Gastrocnemius medialis (tissue), 4 donors: ENCODE data around the gene UTF1. TPM values are rescaled to one million over a fixed set of nuclear protein-coding genes. Genes with fewer than 3 reads are reported as not detected.
"Not testable (repeated sequence)": the region's sequence is repeated elsewhere in the genome, so short reads cannot be mapped to it uniquely, and the experiment has no call there.

Experiments
- ATAC-seq, 2 donors: fragments of 150-250 bp; one replicate each; pipeline ENCODE4 v1.9.1; 2016
- DNase-seq, 2 donors: peaks; one replicate each; pipeline ENCODE4 v3.0.0-alpha.2; 2019
- H3K27ac ChIP-seq, 4 donors: fragments of 200-600 bp; sonication (generic); 1 replicate in 1 of 4; 2 replicates in 3 of 4; pipeline ENCODE4 v1.5.1; 2016 to 2018; ENCODE audit warnings: mild to moderate bottlenecking in 2 of 4, moderate library complexity in 1 of 4
- H3K27me3 ChIP-seq, 3 donors: fragments of 200-600 bp; sonication (generic) in 2 of 3; 1 replicate in 1 of 3; 2 replicates in 2 of 3; pipeline versions ENCODE4 v1.5.1 to v1.6.0; 2016 to 2019; ENCODE audit warnings: mild to moderate bottlenecking in 1 of 3, moderate library complexity in 1 of 3
- H3K36me3 ChIP-seq, 2 donors: fragments of 200-600 bp; sonication (generic) in 1 of 2; one replicate each; pipeline ENCODE4 v1.5.1; 2017 to 2018
- H3K4me1 ChIP-seq, 2 donors: fragments of 200-600 bp; sonication (generic) in 1 of 2; one replicate each; pipeline ENCODE4 v1.5.1; 2016 to 2017; ENCODE audit warnings: mild to moderate bottlenecking in 2 of 2
- H3K4me3 ChIP-seq, 4 donors: fragments of 200-600 bp; sonication (generic) in 3 of 4; 1 replicate in 1 of 4; 2 replicates in 3 of 4; pipeline ENCODE4 v1.5.1; 2016 to 2019; ENCODE audit warnings: mild to moderate bottlenecking in 2 of 4
- H3K9me3 ChIP-seq, 3 donors: fragments of 200-600 bp; sonication (generic) in 2 of 3; 1 replicate in 1 of 3; 2 replicates in 2 of 3; pipeline ENCODE4 v1.5.1; 2016 to 2019
- POLR2A ChIP-seq, 2 donors: fragments of 450-650 bp; IDR thresholded peaks; one replicate each; pipeline ENCODE4 v1.6.1; 2017; ENCODE audit warnings: antibody characterized with exemption in 2 of 2, mild to moderate bottlenecking in 2 of 2, moderate library complexity in 2 of 2
- in situ Hi-C, 4 donors: fragments of 200-750 bp; cut with MboI; loops; one replicate each; pipeline versions ENCODE4 v1.15.0 to v1.8.0; 2017; ENCODE audit warnings: low sequenced_read_pairs in 4 of 4
- intact Hi-C: fragments of 100-400 bp; cut with DNase I; formaldehyde crosslinking; loops from one replicate; pipeline ENCODE4 v1.15.1; 2023; ENCODE audit warnings: low total_unique reads
- total RNA-seq, 4 donors: library from RNA; depleted of rRNA; stranded (reverse); fragments of >200 nt; gene quantifications; one replicate each; pipeline versions ENCODE4 v1.1.0 to v1.2.3, GENCODE V29; 2016
- TF ChIP-seq, protein P1 (sequence below), 5 experiments: fragments of 450-650 bp in 3 of 5; fragments of 200-600 bp in 2 of 5; sonication (generic) in 2 of 5; IDR thresholded peaks in 4 of 5; conservative IDR thresholded peaks in 1 of 5; 1 replicate in 4 of 5; 2 replicates in 1 of 5; pipeline ENCODE4 v1.5.1; 2016 to 2019; ENCODE audit warnings: antibody characterized with exemption in 5 of 5, mild to moderate bottlenecking in 3 of 5, moderate library complexity in 3 of 5

Gene UTF1
- total RNA-seq, 4 donors from 2014 or later, result not detected

DNA sequence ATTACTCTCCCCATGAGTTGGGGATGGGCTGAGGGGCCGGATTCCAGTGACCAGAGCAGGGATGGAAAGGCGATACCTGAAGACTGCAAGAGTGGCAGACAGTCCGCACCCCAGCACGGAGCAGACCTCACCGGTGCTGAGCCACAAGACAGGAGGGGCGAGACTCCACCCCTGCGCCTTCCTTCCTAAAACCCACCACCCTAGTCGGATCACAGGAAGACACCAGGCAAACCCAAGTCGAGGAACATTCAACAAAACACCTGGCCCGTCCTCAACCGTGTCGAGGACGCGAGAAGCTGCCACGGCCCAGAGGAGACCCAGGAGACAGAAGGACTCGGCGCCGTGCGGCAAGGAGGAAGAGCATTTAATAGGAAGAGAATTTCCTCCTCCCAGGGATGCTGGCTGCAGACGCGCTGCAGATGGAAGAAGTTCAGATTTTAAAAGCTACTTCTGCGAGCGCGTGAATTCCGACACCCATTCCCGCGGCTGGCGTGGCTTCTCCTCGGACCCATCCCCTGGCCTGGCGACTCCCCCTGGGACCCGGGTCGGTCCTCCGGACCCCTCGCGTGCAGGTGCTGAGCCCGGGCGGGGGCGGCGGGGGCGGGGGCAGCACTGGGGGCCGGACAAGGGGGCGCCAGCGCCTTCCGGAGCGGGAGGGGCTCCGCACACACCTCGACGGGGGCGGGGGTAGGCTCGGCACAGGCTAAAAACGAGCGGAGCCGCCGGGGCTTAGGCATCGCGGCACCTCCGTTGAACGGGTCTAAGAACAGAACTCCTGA is 563 bp upstream of the UTF1 start:
- Histone ChIP-seq H3K36me3 (no peaks in the 10 kb centered on the region), H3K9me3 (no peaks in the 10 kb centered on the region), H3K27ac (no peak overlapping the region), H3K27me3 (peaks cover 64 to 84% (median 68%) of the 10 kb centered on the region in 3 donors), H3K4me3 (no peak overlapping the region), H3K4me1 (no peaks in the 10 kb centered on the region)
- DNase-seq (no peak), ATAC-seq (no peak)
- no peak for TF ChIP-seq POLR2A (IDR thresholded peaks at IDR 0.05)
- TF ChIP-seq, protein P1, sequence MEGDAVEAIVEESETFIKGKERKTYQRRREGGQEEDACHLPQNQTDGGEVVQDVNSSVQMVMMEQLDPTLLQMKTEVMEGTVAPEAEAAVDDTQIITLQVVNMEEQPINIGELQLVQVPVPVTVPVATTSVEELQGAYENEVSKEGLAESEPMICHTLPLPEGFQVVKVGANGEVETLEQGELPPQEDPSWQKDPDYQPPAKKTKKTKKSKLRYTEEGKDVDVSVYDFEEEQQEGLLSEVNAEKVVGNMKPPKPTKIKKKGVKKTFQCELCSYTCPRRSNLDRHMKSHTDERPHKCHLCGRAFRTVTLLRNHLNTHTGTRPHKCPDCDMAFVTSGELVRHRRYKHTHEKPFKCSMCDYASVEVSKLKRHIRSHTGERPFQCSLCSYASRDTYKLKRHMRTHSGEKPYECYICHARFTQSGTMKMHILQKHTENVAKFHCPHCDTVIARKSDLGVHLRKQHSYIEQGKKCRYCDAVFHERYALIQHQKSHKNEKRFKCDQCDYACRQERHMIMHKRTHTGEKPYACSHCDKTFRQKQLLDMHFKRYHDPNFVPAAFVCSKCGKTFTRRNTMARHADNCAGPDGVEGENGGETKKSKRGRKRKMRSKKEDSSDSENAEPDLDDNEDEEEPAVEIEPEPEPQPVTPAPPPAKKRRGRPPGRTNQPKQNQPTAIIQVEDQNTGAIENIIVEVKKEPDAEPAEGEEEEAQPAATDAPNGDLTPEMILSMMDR (IDR thresholded peaks at IDR 0.05 in 4 of 5, conservative IDR thresholded peaks at IDR 0.05 in 1 of 5), result no peak
- in situ Hi-C loops (no loop called here), intact Hi-C loops (no loop called here)

GRCh38 chr10:133230387-133231195 is 574 bp downstream of the UTF1 start:
- no peaks in the 10 kb centered on the region for H3K4me1 ChIP-seq
- DNase-seq, result no peak
- no peak overlapping the region for H3K4me3 ChIP-seq
- in situ Hi-C loops (no loop called here), intact Hi-C loops (no loop called here)
- TF ChIP-seq, protein P1 (IDR thresholded peaks at IDR 0.05 in 4 of 5, conservative IDR thresholded peaks at IDR 0.05 in 1 of 5), result no peak
- no peak for TF ChIP-seq POLR2A (IDR thresholded peaks at IDR 0.05)
- no peak for ATAC-seq
- H3K36me3 ChIP-seq, result no peaks in the 10 kb centered on the region
- H3K27me3 ChIP-seq, result peaks cover 64 to 76% (median 64%) of the 10 kb centered on the region in 3 donors
- no peak overlapping the region for H3K27ac ChIP-seq
- no peaks in the 10 kb centered on the region for H3K9me3 ChIP-seq

DNA sequence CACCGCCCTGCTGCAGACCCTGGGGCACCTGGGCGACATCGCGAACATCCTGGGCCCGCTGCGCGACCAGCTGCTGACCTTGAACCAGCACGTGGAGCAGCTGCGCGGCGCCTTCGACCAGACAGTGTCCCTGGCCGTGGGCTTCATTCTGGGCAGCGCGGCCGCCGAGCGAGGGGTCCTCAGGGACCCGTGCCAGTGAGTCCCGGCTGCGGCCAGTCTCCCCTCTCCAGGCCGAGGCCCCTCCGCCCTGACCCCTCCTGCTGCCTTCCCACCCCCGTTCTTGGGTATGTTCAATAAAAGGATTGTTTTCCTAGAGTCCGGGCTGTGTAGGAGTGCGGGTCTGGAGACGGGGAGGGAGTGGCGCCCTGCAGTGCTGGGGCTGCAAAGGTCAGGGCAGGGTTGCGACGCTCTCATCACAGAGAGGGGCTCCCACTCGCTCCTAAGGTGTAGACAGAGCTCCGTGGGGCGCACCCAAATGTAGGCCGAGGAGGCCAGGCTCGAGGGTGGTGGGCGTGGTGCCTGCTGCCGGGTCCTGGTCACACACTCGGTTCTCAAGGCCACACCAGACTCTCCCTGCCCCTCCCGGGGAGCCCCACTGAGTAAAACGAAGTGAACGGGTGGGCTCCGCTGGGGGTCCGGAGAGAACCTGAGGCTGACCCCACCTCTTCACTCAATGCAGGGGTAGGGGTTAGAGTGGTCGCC is 1.4 kb downstream of the UTF1 start:
- no peak for TF ChIP-seq POLR2A (IDR thresholded peaks at IDR 0.05)
- TF ChIP-seq, protein P1 (IDR thresholded peaks at IDR 0.05 in 4 of 5, conservative IDR thresholded peaks at IDR 0.05 in 1 of 5), result no peak
- intact Hi-C loops (no loop called here), in situ Hi-C loops (no loop called here)
- Histone ChIP-seq H3K9me3 (no peaks in the 10 kb centered on the region), H3K4me3 (no peak overlapping the region), H3K27ac (no peak overlapping the region), H3K4me1 (no peaks in the 10 kb centered on the region), H3K36me3 (no peaks in the 10 kb centered on the region), H3K27me3 (peaks cover 57 to 75% (median 69%) of the 10 kb centered on the region in 3 donors)
- DNase-seq, result no peak
- ATAC-seq, result no peak

GRCh38 chr10:133231946-133232574 is 2.0 kb downstream of the UTF1 start:
- intact Hi-C loops, result no loop called here
- DNase-seq (no peak), ATAC-seq (no peak)
- in situ Hi-C loops, result no loop called here
- TF ChIP-seq POLR2A (IDR thresholded peaks at IDR 0.05), result no peak
- TF ChIP-seq, protein P1 (IDR thresholded peaks at IDR 0.05 in 4 of 5, conservative IDR thresholded peaks at IDR 0.05 in 1 of 5), result no peak
- Histone ChIP-seq H3K27ac (no peak overlapping the region), H3K4me3 (no peak overlapping the region), H3K4me1 (no peaks in the 10 kb centered on the region), H3K27me3 (peaks cover 55 to 75% (median 71%) of the 10 kb centered on the region in 3 donors), H3K9me3 (no peaks in the 10 kb centered on the region), H3K36me3 (no peaks in the 10 kb centered on the region)

- in situ Hi-C loops, H3K4me3 ChIP-seq, H3K9me3 ChIP-seq, H3K36me3 ChIP-seq, H3K27ac ChIP-seq, DNase-seq, H3K4me1 ChIP-seq, ATAC-seq, intact Hi-C loops: not testable (repeated sequence)
- peaks cover 56 to 75% (median 73%) of the 10 kb centered on the region in 3 donors for H3K27me3 ChIP-seq
These were observed 4.8 kb downstream of the UTF1 start for GRCh38 chr10:133234796-133235195.
